Sigmoid colon (tissue), 7 donors: ENCODE measurements around the gene COMP. TPM values are rescaled to one million over a fixed set of nuclear protein-coding genes. Genes with fewer than 3 reads are reported as not detected.

Experiments used
- DNase-seq: peaks from one replicate; pipeline ENCODE4 v3.0.0-alpha.2; 2019
- H3K27ac ChIP-seq, 4 donors: fragments of 200-600 bp; sonication (generic); one replicate each; pipeline ENCODE4 v1.5.1; 2016 to 2019; ENCODE audit warnings: mild to moderate bottlenecking in 1 of 4
- H3K27me3 ChIP-seq, 3 donors: fragments of 200-600 bp; sonication (generic); one replicate each; pipeline ENCODE4 v1.5.1; 2019; ENCODE audit warnings: mild to moderate bottlenecking in 1 of 3
- H3K36me3 ChIP-seq, 4 donors: fragments of 200-600 bp; sonication (generic); one replicate each; pipeline ENCODE4 v1.5.1; 2016 to 2019
- H3K4me1 ChIP-seq, 4 donors: fragments of 200-600 bp; sonication (generic); one replicate each; pipeline ENCODE4 v1.5.1; 2017 to 2019
- H3K4me3 ChIP-seq, 4 donors: fragments of 200-600 bp; sonication (generic); one replicate each; pipeline ENCODE4 v1.5.1; 2017 to 2019; ENCODE audit warnings: mild to moderate bottlenecking in 2 of 4, moderate library complexity in 1 of 4
- H3K9me3 ChIP-seq, 4 donors: fragments of 200-600 bp in 3 of 4; sonication (generic) in 3 of 4; one replicate each; pipeline versions ENCODE4 v1.5.1 to v1.6.1; 2013 to 2019
- CTCF ChIP-seq, 4 experiments: fragments of 450-650 bp in 3 of 4; fragments of 200-600 bp in 1 of 4; IDR thresholded peaks; one replicate each; pipeline ENCODE4 v1.5.1; 2016 to 2019; ENCODE audit warnings: antibody characterized with exemption in 4 of 4, mild to moderate bottlenecking in 3 of 4, moderate library complexity in 2 of 4
- EP300 ChIP-seq, 4 donors: sonication (generic); formaldehyde crosslinking; IDR thresholded peaks; one replicate each; pipeline ENCODE4 v1.6.1; 2017; ENCODE audit warnings: antibody characterized with exemption in 4 of 4
- POLR2A ChIP-seq, 2 donors: fragments of 450-650 bp; IDR thresholded peaks; one replicate each; pipeline ENCODE4 v1.6.1; 2016; ENCODE audit warnings: antibody characterized with exemption in 2 of 2, mild to moderate bottlenecking in 2 of 2, moderate library complexity in 2 of 2
- POLR2AphosphoS5 ChIP-seq, 4 donors: sonication (generic); formaldehyde crosslinking; IDR thresholded peaks; one replicate each; pipeline ENCODE4 v1.6.1; 2017; ENCODE audit warnings: antibody characterized with exemption in 4 of 4
- WGBS, 2 donors: extraction: QIAGEN DNeasy Blood & Tissue Kit; methylation state at CpG; one replicate each; pipeline ENCODE4 v1.1.7; 2013; 5-methylcytosine and 5-hydroxymethylcytosine counted together
- intact Hi-C: fragments of 100-400 bp; cut with DNase I; formaldehyde crosslinking; loops from one replicate; pipeline ENCODE4 v1.15.1; 2023
- polyA plus RNA-seq, 3 donors: library from polyadenylated mRNA; stranded (reverse); fragments of 200-250 nt; gene quantifications; one replicate each; pipeline ENCODE4 v1.2.3, GENCODE V29; 2013
- total RNA-seq, 4 donors: library from RNA; depleted of rRNA; stranded (reverse); fragments of >200 nt; gene quantifications; one replicate each; pipeline ENCODE4 v1.1.0, GENCODE V29; 2016
- donor health status: healthy with polysubstance abuse.
- donor health status: Bipolar disorder and iron deficiency.
- donor health status: healthy.

The COMP gene
- total and polyA plus RNA-seq, 7 donors = 0.22 to 6.9 (median 0.66) TPM; not detected in 2

GRCh38 chr19:18781047-18781600, 10.0 kb downstream of the COMP start:
- Histone ChIP-seq H3K9me3 (no peaks in the 10 kb centered on the region), H3K36me3 (no peaks in the 10 kb centered on the region), H3K4me3 (no peak overlapping the region), H3K27ac (no peak overlapping the region), H3K27me3 (peaks cover 6 to 36% (median 15%) of the 10 kb centered on the region in 3 donors), H3K4me1 (peaks cover 0 to 20% (median 9%) of the 10 kb centered on the region in 4 donors)
- no peak for TF ChIP-seq CTCF (IDR thresholded peaks at IDR 0.05)
- no peak for TF ChIP-seq POLR2A (IDR thresholded peaks at IDR 0.05)
- no peak for TF ChIP-seq POLR2AphosphoS5 (IDR thresholded peaks at IDR 0.05)
- TF ChIP-seq EP300 (IDR thresholded peaks at IDR 0.05) = no peak
- no peak for DNase-seq
- intact Hi-C loops = no loop called here
- WGBS, 2 donors = 90 to 92% methylated on average over 14 of the region's 14 CpGs

DNA sequence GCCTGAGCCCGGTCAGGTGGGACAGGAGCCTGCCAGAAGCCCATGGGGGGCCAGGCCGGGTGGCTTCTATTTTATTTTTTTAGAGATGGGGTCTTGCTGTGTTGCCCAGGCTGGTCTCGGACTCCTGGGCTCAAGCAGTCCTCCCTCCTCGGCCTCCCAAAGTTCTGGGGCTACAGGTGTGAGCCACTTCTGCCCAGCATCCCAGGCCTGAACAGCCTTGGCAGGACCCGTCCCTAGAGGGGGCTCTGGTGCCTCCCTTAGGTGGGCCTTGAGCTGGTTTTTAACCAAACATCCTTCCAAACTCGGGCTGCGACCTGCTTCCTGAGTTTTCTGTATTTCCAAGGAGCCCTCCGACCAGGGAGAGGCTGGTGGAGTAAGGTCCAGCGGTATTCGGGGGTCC, 10.5 kb downstream of the COMP start:
- Histone ChIP-seq H3K9me3 (no peaks in the 10 kb centered on the region), H3K27ac (no peak overlapping the region), H3K4me3 (no peak overlapping the region), H3K27me3 (peaks cover 3 to 31% (median 10%) of the 10 kb centered on the region in 3 donors), H3K36me3 (no peaks in the 10 kb centered on the region), H3K4me1 (peaks cover 0 to 15% (median 7%) of the 10 kb centered on the region in 4 donors)
- WGBS, 2 donors = 82 to 87% methylated on average over 10 of the region's 10 CpGs
- no peak for DNase-seq
- intact Hi-C loops = no loop called here
- no peak for TF ChIP-seq POLR2A (IDR thresholded peaks at IDR 0.05)
- TF ChIP-seq POLR2AphosphoS5 (IDR thresholded peaks at IDR 0.05) = no peak
- TF ChIP-seq EP300 (IDR thresholded peaks at IDR 0.05) = no peak
- TF ChIP-seq CTCF (IDR thresholded peaks at IDR 0.05) = no peak

- WGBS, 2 donors = 90% methylated on average over 17 of the region's 17 CpGs
- intact Hi-C loops = no loop called here
- no peak for DNase-seq
- H3K36me3 ChIP-seq = no peaks in the 10 kb centered on the region
- TF ChIP-seq CTCF (IDR thresholded peaks at IDR 0.05) (no peak), POLR2A (IDR thresholded peaks at IDR 0.05) (no peak), POLR2AphosphoS5 (IDR thresholded peaks at IDR 0.05) (no peak), EP300 (IDR thresholded peaks at IDR 0.05) (no peak)
- no peak overlapping the region for H3K27ac ChIP-seq
- peaks cover 0 to 9% (median 1%) of the 10 kb centered on the region in 4 donors for H3K4me1 ChIP-seq
- no peak overlapping the region for H3K4me3 ChIP-seq
- peaks cover 0 to 25% (median 5%) of the 10 kb centered on the region in 3 donors for H3K27me3 ChIP-seq
- H3K9me3 ChIP-seq = no peaks in the 10 kb centered on the region
These were observed 11.0 kb downstream of the COMP start for GRCh38 chr19:18780081-18780480.

- TF ChIP-seq EP300 (IDR thresholded peaks at IDR 0.05) (no peak), CTCF (IDR thresholded peaks at IDR 0.05) (no peak), POLR2AphosphoS5 (IDR thresholded peaks at IDR 0.05) (no peak), POLR2A (IDR thresholded peaks at IDR 0.05) (no peak)
- 83 to 89% methylated on average over 14 of the region's 14 CpGs for WGBS, 2 donors
- Histone ChIP-seq H3K27ac (no peak overlapping the region), H3K4me3 (no peak overlapping the region), H3K4me1 (peaks cover 0 to 6% (median 0%) of the 10 kb centered on the region in 4 donors), H3K9me3 (no peaks in the 10 kb centered on the region), H3K36me3 (no peaks in the 10 kb centered on the region), H3K27me3 (peaks cover 0 to 19% (median 0%) of the 10 kb centered on the region in 3 donors)
- intact Hi-C loops = no loop called here
- no peak for DNase-seq
These were observed 12.1 kb downstream of the COMP start for GRCh38 chr19:18778826-18779495.
